HepG2 (cell line): ENCODE data around the gene ASB16. TPM values are rescaled to one million over a fixed set of nuclear protein-coding genes. Genes with fewer than 3 reads are reported as not detected.
A peak's percentile ranks its signal among the peaks of the same experiment; 100 is the strongest.

Experiments
- ATAC-seq: fragments of 200-7000 bp; cut with Tn5 transposase; 3 replicates; pipeline ENCODE4 v1.9.1; 2020; ENCODE audit warnings: mild to moderate bottlenecking, moderate library complexity
- BruUV-seq: library from RNA; stranded (reverse); fragments of 400-500 nt; replicated peaks from 2 replicates; lab custom pipeline; 2021; lab: Mats Ljungman, UMichigan
- CTCF ChIA-PET: fragments of 300-600 bp; formaldehyde crosslinking; extraction: SDS; loops from one replicate; lab custom pipeline; 2021; ENCODE audit warnings: low total read pairs, inconsistent platforms, low intra/inter-chr PET ratio; lab: Yijun Ruan, JAX
- POLR2A ChIA-PET: fragments of 350-600 bp; sonication (Branson Sonifier 250); formaldehyde crosslinking; loops from one replicate; lab custom pipeline; 2020; ENCODE audit warnings: antibody characterized with exemption, inconsistent platforms; lab: Yijun Ruan, JAX
- DNase-seq: peaks from one replicate; pipeline ENCODE4 v3.0.0-alpha.2; 2015; ENCODE audit warnings: low spot score
- FAIRE-seq: peaks from 3 replicates; lab custom pipeline; 2011; peaks lifted over from hg19 to GRCh38; lab: Jason Lieb, UNC
- H2AFZ ChIP-seq: one replicate; pipeline ENCODE4 v1.6.1; 2011; ENCODE audit warnings: low read length, inconsistent platforms
- H3K27ac ChIP-seq: fragments of 300-600 bp; 3 replicates; pipeline ENCODE4 v1.8.0; 2011; ENCODE audit warnings: mixed run types, mild to moderate bottlenecking, mixed read lengths, low read length, inconsistent platforms; ENCODE audit not compliant: insufficient read depth; ENCODE audit errors: extremely low read length
- H3K27me3 ChIP-seq, 2 experiments: fragments of 200-600 bp in 1 of 2; 2 replicates in 1 of 2; 3 replicates in 1 of 2; pipeline versions ENCODE4 v1.6.0 to v1.8.0; 2011; ENCODE audit warnings: low read length in 2 of 2, mild to moderate bottlenecking in 2 of 2, moderate library complexity in 2 of 2, inconsistent platforms in 1 of 2; ENCODE audit not compliant: insufficient read depth in 2 of 2, control insufficient read depth in 1 of 2
- H3K36me3 ChIP-seq, 2 experiments: fragments of 200-600 bp in 1 of 2; replicated peaks in 1 of 2; 2 replicates in 1 of 2; 3 replicates in 1 of 2; pipeline versions ENCODE4 v1.5.1 to v1.8.0; 2011; ENCODE audit warnings: low read length in 2 of 2, inconsistent platforms in 1 of 2; ENCODE audit not compliant: insufficient read depth in 2 of 2, control insufficient read depth in 1 of 2
- H3K4me1 ChIP-seq: 2 replicates; pipeline ENCODE4 v1.5.1; 2012; ENCODE audit warnings: low read length, inconsistent platforms; ENCODE audit not compliant: insufficient read depth
- H3K4me2 ChIP-seq: 2 replicates; pipeline ENCODE4 v1.6.0; 2011; ENCODE audit warnings: low read depth, low read length, inconsistent platforms
- H3K4me3 ChIP-seq, 3 experiments: fragments of 200-600 bp in 1 of 3; sonication (generic), shearing (Covaris generic) in 1 of 3; replicated peaks in 1 of 3; 2 replicates each; pipeline ENCODE4 v1.5.1; 2011 to 2016; ENCODE audit warnings: low read length in 3 of 3, inconsistent platforms in 2 of 3, low read depth in 2 of 3, mild to moderate bottlenecking in 2 of 3, control low read depth in 1 of 3, mixed read lengths in 1 of 3; ENCODE audit not compliant: insufficient read depth in 1 of 3
- H3K79me2 ChIP-seq: one replicate; pipeline ENCODE4 v1.6.1; 2011; ENCODE audit warnings: low read length, inconsistent platforms; ENCODE audit not compliant: insufficient read depth
- H3K9ac ChIP-seq: 2 replicates; pipeline ENCODE4 v1.6.0; 2011; ENCODE audit warnings: mild to moderate bottlenecking, low read depth, low read length, inconsistent platforms; ENCODE audit not compliant: insufficient read depth
- H3K9me3 ChIP-seq: 2 replicates; pipeline ENCODE4 v1.5.1; 2012; ENCODE audit warnings: mild to moderate bottlenecking, low read length
- H4K20me1 ChIP-seq: 2 replicates; pipeline ENCODE4 v1.6.0; 2011; ENCODE audit warnings: inconsistent platforms, mild to moderate bottlenecking, low read length, moderate library complexity; ENCODE audit not compliant: insufficient read depth
- HINFP ChIP-seq: sonication (generic); formaldehyde crosslinking; IDR thresholded peaks from 2 replicates; pipeline ENCODE4 v1.4.0; 2020; ENCODE audit warnings: low read depth, mild to moderate bottlenecking, missing genetic modification reagents
- NFKBIZ ChIP-seq: IDR thresholded peaks from 2 replicates; pipeline ENCODE4 v1.6.1; 2018; ENCODE audit warnings: missing genetic modification reagents, missing compliant biosample characterization
- RBM22 ChIP-seq: fragments of 200-400 bp; formaldehyde crosslinking; optimal IDR thresholded peaks from 2 replicates; pipeline ENCODE3; 2017; ENCODE audit warnings: mild to moderate bottlenecking, low read length, moderate library complexity
- RXRA ChIP-seq: sonication (generic); formaldehyde crosslinking; IDR thresholded peaks from 2 replicates; pipeline ENCODE4 v1.5.1; 2020; ENCODE audit warnings: missing genetic modification reagents
- SAFB2 ChIP-seq: sonication (generic); formaldehyde crosslinking; IDR thresholded peaks from 2 replicates; pipeline ENCODE4 v1.5.1; 2020; ENCODE audit warnings: missing genetic modification reagents, low read depth, mild to moderate bottlenecking, borderline replicate concordance
- SMARCC2 ChIP-seq: fragments of 450-650 bp; IDR thresholded peaks from 2 replicates; pipeline ENCODE4 v1.6.1; 2017; ENCODE audit warnings: antibody characterized with exemption, mild to moderate bottlenecking
- SRSF9 ChIP-seq: fragments of 200-400 bp; formaldehyde crosslinking; IDR thresholded peaks from 2 replicates; pipeline ENCODE4 v1.6.1; 2018; ENCODE audit warnings: borderline replicate concordance, mild to moderate bottlenecking, low read depth, low read length; ENCODE audit not compliant: insufficient read depth, poor library complexity, severe bottlenecking
- USF2 ChIP-seq, 2 experiments: sonication (generic) in 1 of 2; formaldehyde crosslinking in 1 of 2; IDR thresholded peaks; 2 replicates each; pipeline versions ENCODE4 v1.5.1 to v1.6.1; 2011 to 2020; ENCODE audit warnings: borderline replicate concordance in 1 of 2, low read depth in 1 of 2, low read length in 1 of 2, mild to moderate bottlenecking in 1 of 2, missing genetic modification reagents in 1 of 2, moderate library complexity in 1 of 2
- ZNF281 ChIP-seq: sonication (generic); formaldehyde crosslinking; IDR thresholded peaks from 2 replicates; pipeline ENCODE4 v1.4.0; 2020; ENCODE audit warnings: missing genetic modification reagents, borderline replicate concordance
- ZNF383 ChIP-seq: sonication (generic); formaldehyde crosslinking; IDR thresholded peaks from 2 replicates; pipeline ENCODE4 v1.4.0; 2020; ENCODE audit warnings: missing genetic modification reagents, mild to moderate bottlenecking, borderline replicate concordance
- ZNF468 ChIP-seq: sonication (generic); formaldehyde crosslinking; IDR thresholded peaks from 2 replicates; pipeline ENCODE4 v1.8.0; 2022; ENCODE audit warnings: mild to moderate bottlenecking, moderate library complexity, missing genetic modification reagents
- WGBS: methylation state at CpG from one replicate; pipeline ENCODE4 v1.1.6; 2017; ENCODE audit warnings: low lambda C conversion rate; 5-methylcytosine and 5-hydroxymethylcytosine counted together
- in situ Hi-C: cut with HindIII; loops from 2 replicates; pipeline ENCODE4 v1.10.0; 2017; ENCODE audit warnings: low pct_unique_long_range_greater_than_20kb; ENCODE audit not compliant: extremely low pct_ligation_motif_present
- intact Hi-C: fragments of 100-400 bp; cut with micrococcal nuclease; formaldehyde crosslinking; loops from one replicate; pipeline ENCODE4 v1.10.0; 2022; ENCODE audit not compliant: unreplicated experiment
- polyA plus RNA-seq, 8 experiments: library from polyadenylated mRNA; depleted of rRNA in 3 of 8; stranded (reverse) in 7 of 8; unstranded in 1 of 8; fragments of >200 nt; fragmentation: Illumina TruSeq in 4 of 8; extraction: Trizol in 4 of 8; gene quantifications; 2 replicates each; pipeline versions ENCODE4 v1.2.1 to v1.2.3, GENCODE V29; 2011 to 2016; ENCODE audit warnings: low read depth in 4 of 8, missing spikeins in 1 of 8, mixed read lengths in 1 of 8; ENCODE audit not compliant: insufficient read depth in 1 of 8
- total RNA-seq, 5 experiments: library from RNA; depleted of rRNA; stranded (reverse); fragments of >200 nt; fragmentation: Illumina TruSeq; extraction: Trizol; gene quantifications; 2 replicates each; pipeline ENCODE4 v1.2.3, GENCODE V29; 2016; ENCODE audit warnings: low read depth in 1 of 5

The ASB16 gene
- total and polyA plus RNA-seq, 2 of the 13 experiments (the other 11 are each of a cell fraction or from before 2014, with no cell fraction given) = 0.07 TPM; not detected in 1

- TF ChIP-seq HINFP (CRISPR knock-in tag) = no peak
Observed at GRCh38 chr17:44204441-44204882, 34.0 kb downstream of the ASB16 start (continued).

- H3K36me3 ChIP-seq = peaks cover 18 to 39% of the 10 kb centered on the region in 2 experiments
- H3K79me2 ChIP-seq = no peaks in the 10 kb centered on the region
- no TSS peak for BruUV-seq
- peaks cover 23% of the 10 kb centered on the region for H3K4me1 ChIP-seq
- H4K20me1 ChIP-seq = no peaks in the 10 kb centered on the region
- H3K27ac ChIP-seq = no peak overlapping the region
- FAIRE-seq (no peak), ATAC-seq (0 out of 3 replicates have a peak, but pooled peaks have one; percentile 3), DNase-seq (no peak)
- no peaks in the 10 kb centered on the region for H3K27me3 ChIP-seq
- POLR2A ChIA-PET = interaction anchor here (1.2 to 2.1 kb wide), 5 partner anchors 11 to 68 kb away, joined by 3 to 9 read pairs (median 4); partner anchors contain the start of gene TMUB2
- intact Hi-C loops (no loop called here), in situ Hi-C loops (no loop called here)
- WGBS = 83% methylated on average over 13 of the region's 13 CpGs
- H2AFZ ChIP-seq = no peak overlapping the region
- H3K4me3 ChIP-seq = no peak overlapping the region
- no peak overlapping the region for H3K4me2 ChIP-seq
- CTCF ChIA-PET = no interaction called here
- H3K9me3 ChIP-seq = no peaks in the 10 kb centered on the region
- H3K9ac ChIP-seq = no peak overlapping the region
- TF ChIP-seq HINFP (CRISPR knock-in tag) = no peak
- no peak for TF ChIP-seq ZNF468 (CRISPR knock-in tag)
- no peak for TF ChIP-seq SMARCC2
- TF ChIP-seq ZNF383 = no peak
- no peak for TF ChIP-seq USF2 (IDR thresholded peaks at IDR 0.05; ENCODE audit: low read depth, low read length)
- no peak for TF ChIP-seq USF2 (CRISPR knock-in tag; IDR thresholded peaks at IDR 0.05; ENCODE audit: borderline replicate concordance)
- TF ChIP-seq RBM22 = peak; percentile 86
- no peak for TF ChIP-seq NFKBIZ (CRISPR knock-in tag)
- no peak for TF ChIP-seq RXRA
- TF ChIP-seq SRSF9 = no peak
- TF ChIP-seq SAFB2 (CRISPR knock-in tag) = no peak
- peak; percentile 51; the same call in 1 of the 2 replicates for TF ChIP-seq ZNF281 (CRISPR knock-in tag)
Observed at GRCh38 chr17:44205962-44206824, 35.7 kb downstream of the ASB16 start.
